GM12892 (cell line): ENCODE measurements around the gene PDZD2.
A peak's percentile ranks its signal among the peaks of the same experiment; 100 is the strongest.

Source experiments
- DNase-seq: peaks from one replicate; pipeline ENCODE4 v3.0.0; 2011; ENCODE audit not compliant: insufficient read length
- FAIRE-seq: peaks from 2 replicates; lab custom pipeline; 2011; peaks lifted over from hg19 to GRCh38; lab: Jason Lieb, UNC
- POLR2A ChIP-seq: IDR thresholded peaks from 2 replicates; pipeline ENCODE4 v1.6.1; 2011; ENCODE audit warnings: low read depth, low read length, control low read depth
- POLR2AphosphoS5 ChIP-seq: IDR thresholded peaks from 2 replicates; pipeline ENCODE4 v1.6.1; 2011; ENCODE audit warnings: low read depth, low read length, control low read depth
- TAF1 ChIP-seq: IDR thresholded peaks from 2 replicates; pipeline ENCODE4 v1.6.1; 2011; ENCODE audit warnings: low read depth, mild to moderate bottlenecking, control low read depth, low read length, borderline replicate concordance

The PDZD2 gene

DNA sequence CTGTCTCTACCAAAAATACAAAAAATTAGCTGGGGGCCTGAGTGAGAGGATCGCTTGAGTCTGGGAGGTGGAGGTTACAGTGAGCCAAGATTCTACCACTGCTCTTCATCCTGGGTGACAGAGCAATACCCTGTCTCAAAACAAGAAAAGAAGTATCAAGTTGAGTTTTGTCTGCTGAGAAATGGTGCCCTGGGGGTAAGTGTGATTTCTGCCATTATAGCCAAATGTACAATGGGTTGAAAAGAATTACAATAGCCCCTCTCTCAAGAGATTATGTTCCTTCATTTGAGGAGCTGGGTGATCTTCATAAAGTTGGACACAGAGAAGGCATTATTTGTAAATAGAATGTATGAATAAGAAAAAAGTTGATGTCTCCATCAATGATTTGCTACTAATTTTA is 345.8 kb downstream of the PDZD2 start:
- no peak for TF ChIP-seq POLR2A
- no peak for TF ChIP-seq POLR2AphosphoS5
- TF ChIP-seq TAF1 = no peak
- no peak for DNase-seq
- FAIRE-seq = no peak

DNA sequence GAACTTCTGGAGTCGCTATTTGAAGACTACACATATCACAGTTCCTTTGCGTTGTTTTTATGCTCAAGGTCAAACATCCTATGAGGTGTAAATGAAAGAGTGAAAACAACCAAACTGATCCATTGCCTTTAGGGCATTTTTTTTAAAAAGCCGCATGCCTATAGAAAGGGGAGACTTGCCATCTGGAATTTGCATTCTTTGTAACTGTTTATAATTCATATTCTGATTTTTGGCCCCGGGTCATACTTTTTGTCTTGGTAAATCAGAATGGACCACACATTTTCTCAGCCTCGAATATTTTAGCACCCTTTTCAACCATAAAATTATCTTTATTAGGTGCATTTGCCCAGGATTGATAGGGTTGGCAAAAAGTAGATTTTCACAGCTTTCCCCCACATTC is 347.2 kb downstream of the PDZD2 start:
- no peak for FAIRE-seq
- TF ChIP-seq TAF1 = no peak
- TF ChIP-seq POLR2A = no peak
- no peak for TF ChIP-seq POLR2AphosphoS5
- DNase-seq = no peak

DNA sequence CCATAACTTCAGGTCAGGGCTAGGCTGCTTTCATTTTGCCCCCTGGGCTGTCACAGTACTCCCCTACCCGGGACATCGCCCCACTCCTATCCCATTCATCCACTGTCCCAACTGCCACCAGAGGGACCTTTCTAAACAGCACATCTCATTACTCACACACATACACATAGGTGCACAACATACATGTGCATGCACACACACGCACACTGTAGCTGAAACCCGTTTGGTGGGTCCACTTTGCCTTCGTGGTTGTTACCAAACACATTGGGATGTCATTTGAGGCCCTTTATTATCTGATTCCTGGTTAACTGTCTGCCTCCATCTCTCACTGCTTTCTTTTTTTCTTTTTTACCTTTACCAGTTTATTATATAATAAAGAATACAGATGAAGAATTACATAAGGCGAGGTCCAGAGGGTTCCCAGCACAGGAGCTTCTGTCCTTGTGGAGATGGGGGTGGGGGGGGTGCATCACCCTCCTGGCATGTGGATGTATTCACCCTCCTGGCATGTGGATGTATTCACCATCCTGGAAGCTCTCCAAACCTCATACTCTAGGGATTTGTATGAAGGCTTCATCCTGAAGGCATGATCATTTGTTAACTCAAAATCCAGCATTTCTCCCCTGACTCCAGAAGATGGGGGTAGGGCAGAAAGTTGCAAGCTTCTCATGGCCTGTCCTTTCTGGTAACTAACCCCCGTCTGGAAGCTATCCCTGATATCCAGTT is 349.2 kb downstream of the PDZD2 start:
- FAIRE-seq (no peak), DNase-seq (no peak)
- no peak for TF ChIP-seq POLR2AphosphoS5
- TF ChIP-seq TAF1 = no peak
- no peak for TF ChIP-seq POLR2A

DNA sequence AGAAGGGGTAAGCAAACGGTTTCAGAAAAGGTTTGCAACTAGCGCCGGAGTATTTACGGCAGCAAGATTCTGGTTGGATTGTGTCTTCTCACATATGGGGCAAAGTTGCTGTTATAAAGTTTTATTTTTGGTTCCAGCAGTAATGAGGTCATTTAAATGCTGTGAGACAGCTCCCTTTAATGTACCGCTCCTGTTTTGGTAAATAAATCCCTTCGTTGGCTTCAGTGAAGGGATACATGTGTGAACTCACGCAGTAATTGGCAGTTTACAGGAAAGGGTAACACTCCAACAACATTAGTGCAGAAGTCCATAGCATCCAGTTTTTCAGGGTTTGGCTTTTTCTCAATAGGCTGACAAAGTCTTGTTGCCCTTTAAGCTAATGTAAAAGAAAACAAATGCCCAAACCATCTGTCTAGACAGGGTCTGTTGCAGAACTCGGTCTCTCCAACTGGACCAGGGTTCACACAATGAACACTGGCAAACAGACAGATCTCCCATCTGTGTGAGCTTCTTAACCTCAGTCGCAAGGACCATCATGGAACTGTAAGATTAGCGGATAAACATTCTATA is 351.2 kb downstream of the PDZD2 start:
- no peak for FAIRE-seq
- TF ChIP-seq TAF1 = no peak
- TF ChIP-seq POLR2A = no peak
- no peak for TF ChIP-seq POLR2AphosphoS5
- DNase-seq = no peak

DNA sequence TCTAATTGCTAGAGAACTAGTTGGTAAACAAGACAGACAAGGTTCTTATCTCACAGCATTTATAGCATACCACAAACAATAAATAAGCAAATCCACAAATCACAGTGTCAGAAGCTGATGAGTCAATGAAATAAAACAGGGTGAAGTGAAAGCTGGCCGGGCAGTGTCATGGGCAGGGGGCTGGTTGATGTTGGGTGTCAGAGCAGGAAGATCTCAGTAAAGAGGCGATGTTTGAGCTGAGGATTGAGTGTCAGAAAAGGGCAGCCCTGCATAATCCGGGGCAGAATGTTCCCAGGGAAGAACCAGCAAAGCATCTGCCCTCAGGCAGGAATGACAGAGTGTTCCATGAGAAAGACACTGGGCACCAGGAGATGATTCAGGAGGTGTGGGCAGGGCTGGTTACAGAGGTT is 351.8 kb downstream of the PDZD2 start:
- FAIRE-seq (no peak), DNase-seq (no peak)
- TF ChIP-seq POLR2AphosphoS5 = no peak

DNA sequence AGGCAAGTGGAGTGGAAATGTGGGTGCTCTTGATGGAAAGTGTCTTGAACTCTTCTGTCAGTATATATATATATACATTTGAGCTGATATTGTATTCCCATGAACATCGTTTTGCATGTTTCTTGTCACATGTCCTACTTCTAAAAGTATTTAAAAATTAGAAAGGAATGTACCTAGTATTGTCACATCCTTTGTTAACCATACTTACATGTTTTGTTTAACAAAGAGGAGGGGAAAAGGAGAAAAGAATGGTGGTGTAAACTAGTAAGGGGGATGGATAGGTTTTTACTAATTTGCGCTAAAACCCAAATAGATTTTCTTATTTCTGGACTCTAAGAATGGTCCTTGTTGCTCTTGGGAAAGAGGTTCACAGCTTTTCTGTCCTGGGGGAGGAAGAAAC is 353.4 kb downstream of the PDZD2 start:
- FAIRE-seq (no peak), DNase-seq (no peak)
- no peak for TF ChIP-seq POLR2AphosphoS5
- no peak for TF ChIP-seq POLR2A
- TF ChIP-seq TAF1 = no peak

DNA sequence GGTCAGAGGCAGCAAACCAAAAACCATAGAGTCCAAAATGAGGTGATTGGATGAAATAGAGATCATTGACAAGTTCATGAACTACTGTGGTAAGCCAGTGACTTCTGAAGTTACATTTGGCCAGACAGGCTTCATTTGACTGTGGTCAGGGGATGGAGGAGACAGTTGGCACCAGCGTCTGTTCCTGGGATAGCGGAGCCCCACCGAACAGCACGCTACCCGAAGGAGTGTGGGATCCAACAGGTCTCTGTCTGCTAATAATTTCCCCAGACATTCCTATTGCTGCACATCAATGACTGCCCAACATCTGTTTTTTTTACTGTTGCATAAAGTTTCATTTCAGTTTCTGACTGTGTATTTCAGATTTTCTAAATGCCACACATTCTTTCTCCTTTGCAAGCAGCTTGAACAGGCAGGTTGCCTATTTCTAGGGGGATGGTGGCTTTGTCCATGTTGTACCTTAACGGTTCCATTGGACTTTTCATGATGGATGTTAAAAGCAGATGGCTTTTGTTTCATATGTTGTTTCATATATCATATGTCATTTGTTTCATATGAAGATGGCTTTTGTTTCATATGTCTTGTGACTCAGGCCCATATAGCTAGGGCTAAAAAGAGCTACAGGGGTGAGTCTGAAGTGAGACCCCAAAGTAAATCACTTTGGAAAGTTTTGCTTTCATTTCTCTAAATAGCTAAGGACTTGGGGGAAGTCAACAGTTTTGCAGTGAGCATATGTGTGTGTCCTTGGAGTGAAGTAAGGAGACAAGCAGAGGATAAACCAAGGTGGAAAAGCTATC is 354.4 kb downstream of the PDZD2 start:
- FAIRE-seq (peak; percentile 46), DNase-seq (no peak)
- TF ChIP-seq TAF1 (no peak), POLR2AphosphoS5 (no peak), POLR2A (no peak)

DNA sequence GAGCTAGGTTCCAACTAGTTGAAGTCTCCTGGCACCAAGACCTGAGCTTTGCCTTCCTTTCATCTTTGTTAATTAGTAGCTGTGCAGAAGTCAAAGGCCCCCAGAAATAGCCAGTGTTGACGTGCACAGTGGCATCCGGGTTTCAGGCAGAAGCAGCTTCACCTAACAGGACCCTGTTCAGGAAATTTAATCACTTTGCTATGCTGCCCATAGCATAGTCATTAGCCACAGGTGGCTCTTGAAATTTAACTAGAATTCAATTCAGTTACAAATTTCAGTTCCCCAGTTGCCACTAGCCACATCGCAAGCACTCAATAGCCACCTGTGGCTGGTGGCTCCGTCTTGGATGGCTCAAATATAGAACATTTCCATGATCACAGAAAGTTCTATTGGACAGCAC is 356.1 kb downstream of the PDZD2 start:
- FAIRE-seq (no peak), DNase-seq (no peak)
- no peak for TF ChIP-seq TAF1
- TF ChIP-seq POLR2A = no peak
- TF ChIP-seq POLR2AphosphoS5 = no peak

DNA sequence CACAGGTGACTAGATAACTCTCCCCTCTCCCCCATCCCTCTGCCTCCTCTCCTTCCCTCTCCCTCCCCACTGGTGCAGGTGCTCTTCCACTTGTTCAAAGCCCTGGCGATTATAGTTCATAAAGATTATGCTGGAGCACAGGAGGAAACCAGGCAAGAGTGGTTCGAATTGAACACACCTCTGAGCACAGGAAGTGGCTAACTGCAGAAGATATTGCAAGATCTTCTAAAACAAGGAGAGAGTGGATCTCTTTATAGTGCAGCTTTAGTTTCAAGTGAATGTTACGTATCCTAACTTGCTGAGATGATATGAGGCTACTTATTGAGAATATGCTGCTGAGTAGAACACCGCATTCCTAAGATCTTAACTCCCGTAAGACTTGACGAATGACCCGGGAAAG is 356.8 kb downstream of the PDZD2 start:
- FAIRE-seq (no peak), DNase-seq (no peak)
- no peak for TF ChIP-seq POLR2AphosphoS5
- TF ChIP-seq TAF1 = no peak
- no peak for TF ChIP-seq POLR2A

DNA sequence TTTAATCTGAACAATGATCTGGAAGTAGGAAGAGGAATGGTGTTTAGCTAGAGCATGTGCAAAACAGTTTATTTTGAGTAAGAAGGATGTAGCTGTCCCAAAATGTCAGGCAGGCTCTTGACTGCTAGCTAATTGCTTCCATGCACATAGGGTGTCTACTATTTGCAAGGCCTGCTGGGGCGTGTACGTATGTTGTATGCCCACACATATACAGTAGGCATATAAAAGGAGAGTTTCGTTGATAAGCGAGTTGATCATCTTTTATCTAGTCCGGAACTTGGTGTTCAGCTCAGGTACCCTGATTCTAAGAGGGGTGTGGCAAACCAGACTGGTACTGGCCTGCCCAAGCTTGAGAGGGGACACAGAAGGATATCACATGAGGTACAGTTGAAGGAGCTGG is 358.0 kb downstream of the PDZD2 start:
- DNase-seq (no peak), FAIRE-seq (no peak)
- TF ChIP-seq TAF1 (no peak), POLR2AphosphoS5 (no peak), POLR2A (no peak)

DNA sequence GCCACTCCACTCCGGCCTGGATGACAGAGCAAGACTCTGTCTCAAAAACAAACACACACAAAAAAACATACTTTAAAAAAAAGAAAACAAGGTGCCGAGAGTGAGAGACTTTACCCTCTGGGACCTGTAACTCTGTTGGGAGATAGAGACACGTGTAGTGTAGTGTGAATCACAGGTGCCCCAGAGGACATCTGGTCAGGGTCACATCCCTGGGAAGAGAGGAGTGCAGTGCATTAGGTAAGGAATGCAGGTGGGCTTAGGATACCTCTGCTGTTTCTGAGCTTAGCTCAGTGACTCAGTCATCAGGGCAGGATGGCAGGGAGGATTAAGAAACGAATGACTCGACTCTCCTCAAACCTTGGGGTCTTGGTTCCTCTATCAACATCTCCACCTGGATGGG is 360.5 kb downstream of the PDZD2 start:
- DNase-seq (no peak), FAIRE-seq (no peak)
- TF ChIP-seq POLR2AphosphoS5 (no peak), POLR2A (no peak), TAF1 (no peak)

DNA sequence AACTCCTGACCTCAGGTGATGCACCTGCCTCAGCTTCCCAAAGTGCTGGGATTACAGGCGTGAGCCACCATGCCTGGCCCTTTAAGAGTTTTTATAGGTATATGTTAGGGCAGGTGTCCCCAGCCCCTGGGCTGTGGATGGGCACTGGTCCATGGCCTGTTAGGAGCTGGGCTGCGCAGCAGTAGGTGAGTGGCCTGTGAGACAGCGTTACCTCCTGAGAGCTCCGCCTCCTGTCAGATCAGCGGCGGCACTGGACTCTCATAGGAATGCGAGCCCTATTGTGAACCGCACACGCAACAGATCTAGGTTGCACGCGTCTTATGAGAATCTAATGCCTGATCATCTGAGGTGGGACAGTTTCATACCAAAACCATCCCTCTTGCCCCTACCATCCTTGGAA is 361.8 kb downstream of the PDZD2 start:
- TF ChIP-seq POLR2AphosphoS5 (no peak), POLR2A (no peak), TAF1 (no peak)
- FAIRE-seq = no peak
- DNase-seq = no peak
